GM23338 (cell line): ENCODE data around the gene AQP5. TPM values are rescaled to one million over a fixed set of nuclear protein-coding genes. Genes with fewer than 3 reads are reported as not detected.

ENCODE experiments used
- ATAC-seq: fragments of 200-7000 bp; cut with Tn5 transposase; 3 replicates; pipeline ENCODE4 v1.9.1; 2020
- DNase-seq: peaks from one replicate; pipeline ENCODE4 v3.0.0-alpha.2; 2015; ENCODE audit warnings: low spot score
- H2AFZ ChIP-seq: fragments of 200-600 bp; sonication (generic); 2 replicates; pipeline ENCODE4 v1.8.0; 2016; ENCODE audit warnings: antibody characterized with exemption, mild to moderate bottlenecking, moderate library complexity
- H3F3A ChIP-seq: fragments of 200-600 bp; sonication (generic); replicated peaks from 2 replicates; pipeline ENCODE4 v1.8.0; 2017; ENCODE audit warnings: antibody characterized with exemption, mixed run types, low read depth
- H3K27ac ChIP-seq: fragments of 200-600 bp; sonication (generic); 2 replicates; pipeline ENCODE4 v1.6.1; 2016; ENCODE audit warnings: low read depth
- H3K27me3 ChIP-seq: fragments of 200-600 bp; sonication (generic); 2 replicates; pipeline ENCODE4 v1.8.0; 2016; ENCODE audit warnings: mild to moderate bottlenecking, mixed run types, moderate library complexity; ENCODE audit not compliant: insufficient read depth
- H3K36me3 ChIP-seq: fragments of 200-600 bp; sonication (generic); 2 replicates; pipeline ENCODE4 v1.8.0; 2016; ENCODE audit warnings: mild to moderate bottlenecking; ENCODE audit not compliant: insufficient read depth
- H3K4me1 ChIP-seq: fragments of 200-600 bp; sonication (generic); 2 replicates; pipeline ENCODE4 v1.8.0; 2016; ENCODE audit warnings: mild to moderate bottlenecking, moderate library complexity; ENCODE audit not compliant: insufficient read depth
- H3K4me2 ChIP-seq: fragments of 200-600 bp; sonication (generic); 2 replicates; pipeline ENCODE4 v1.7.1; 2017; ENCODE audit warnings: mixed run types
- H3K4me3 ChIP-seq: fragments of 200-600 bp; sonication (generic); 2 replicates; pipeline ENCODE4 v1.6.1; 2016; ENCODE audit warnings: mixed run types
- H3K79me2 ChIP-seq: fragments of 200-600 bp; sonication (generic); replicated peaks from 2 replicates; pipeline ENCODE4 v1.8.0; 2017; ENCODE audit warnings: mild to moderate bottlenecking; ENCODE audit not compliant: insufficient read depth
- H3K9me2 ChIP-seq: fragments of 200-600 bp; sonication (generic); 2 replicates; pipeline ENCODE4 v1.8.0; 2017; ENCODE audit not compliant: insufficient read depth
- H4K20me1 ChIP-seq: fragments of 200-600 bp; sonication (generic); replicated peaks from 2 replicates; pipeline ENCODE4 v1.8.0; 2017; ENCODE audit warnings: mild to moderate bottlenecking; ENCODE audit not compliant: insufficient read depth
- H3K27ac Mint-ChIP-seq: 2 replicates; pipeline ENCODE4 v1.8.0; 2020; ENCODE audit warnings: inconsistent platforms, mild to moderate bottlenecking, moderate library complexity, mixed read lengths
- H3K27me3 Mint-ChIP-seq: 3 replicates; pipeline ENCODE4 v1.8.0; 2022; ENCODE audit warnings: low read depth, mild to moderate bottlenecking, moderate library complexity, mixed read lengths, inconsistent platforms; ENCODE audit not compliant: insufficient read depth, poor library complexity
- H3K36me3 Mint-ChIP-seq: 3 replicates; pipeline ENCODE4 v1.8.0; 2021; ENCODE audit warnings: low read depth, mild to moderate bottlenecking, inconsistent platforms, moderate library complexity, mixed read lengths
- H3K4me1 Mint-ChIP-seq: 3 replicates; pipeline ENCODE4 v1.8.0; 2020; ENCODE audit warnings: mild to moderate bottlenecking, inconsistent platforms, mixed read lengths
- H3K4me3 Mint-ChIP-seq: 3 replicates; pipeline ENCODE4 v1.8.0; 2021; ENCODE audit warnings: moderate library complexity, mild to moderate bottlenecking, inconsistent platforms, mixed read lengths
- H3K9me3 Mint-ChIP-seq: 3 replicates; pipeline ENCODE4 v1.8.0; 2020; ENCODE audit warnings: moderate library complexity, mild to moderate bottlenecking, inconsistent platforms, mixed read lengths
- CREB1 ChIP-seq: fragments of 250-450 bp; sonication (Bioruptor Pico); IDR thresholded peaks from 2 replicates; pipeline ENCODE4 v1.5.0; 2020; ENCODE audit warnings: low read depth, mild to moderate bottlenecking, moderate library complexity
- CTCF ChIP-seq, 2 experiments: fragments of 200-600 bp in 1 of 2; sonication (generic) in 1 of 2; conservative IDR thresholded peaks; 2 replicates each; pipeline versions ENCODE4 v1.5.1 to v1.6.1; 2016 to 2017; ENCODE audit warnings: antibody characterized with exemption in 2 of 2, low read depth in 2 of 2, mild to moderate bottlenecking in 2 of 2, moderate library complexity in 1 of 2
- ETS1 ChIP-seq: IDR thresholded peaks from 2 replicates; pipeline ENCODE4 v1.6.1; 2016; ENCODE audit warnings: antibody characterized with exemption
- JUNB ChIP-seq: IDR thresholded peaks from one replicate; pipeline ENCODE4 v1.6.1; 2016; ENCODE audit warnings: antibody characterized with exemption; ENCODE audit not compliant: unreplicated experiment
- POLR2AphosphoS5 ChIP-seq: IDR thresholded peaks from 2 replicates; pipeline ENCODE4 v1.6.1; 2016; ENCODE audit warnings: antibody characterized with exemption, low read depth
- REST ChIP-seq: IDR thresholded peaks from one replicate; pipeline ENCODE4 v1.6.1; 2018; ENCODE audit warnings: antibody characterized with exemption; ENCODE audit not compliant: unreplicated experiment
- STAT1 ChIP-seq: IDR thresholded peaks from one replicate; pipeline ENCODE4 v1.6.1; 2016; ENCODE audit warnings: antibody characterized with exemption; ENCODE audit not compliant: unreplicated experiment
- ZNF331 ChIP-seq: fragments of 250-450 bp; sonication (Bioruptor Pico); IDR thresholded peaks from 2 replicates; pipeline ENCODE4 v1.5.0; 2020; ENCODE audit warnings: low read depth, mild to moderate bottlenecking, moderate library complexity
- polyA plus RNA-seq: library from polyadenylated mRNA; unstranded; fragments of >200 nt; fragmentation: Nextera tagmentation; extraction: Ambion mirVana; gene quantifications from 2 replicates; pipeline ENCODE4 v1.2.1, GENCODE V29; 2016
- total RNA-seq: library from RNA; depleted of rRNA; stranded (reverse); fragments of >200 nt; shearing (Covaris generic); gene quantifications from 2 replicates; pipeline ENCODE4 v1.2.3, GENCODE V29; 2014

AQP5 gene
- total and polyA plus RNA-seq, 2 experiments from 2014 or later = 1.3 to 2.2 TPM

- TF ChIP-seq CREB1 (CRISPR knock-in tag) = peak; percentile 22; the same call in 1 of the 2 replicates
- TF ChIP-seq ETS1 = no peak
- TF ChIP-seq ZNF331 (CRISPR knock-in tag) = no peak
- TF ChIP-seq POLR2AphosphoS5 = no peak
- peak; percentile 78 to 98 for TF ChIP-seq CTCF (conservative IDR thresholded peaks at IDR 0.05; ENCODE audit: low read depth in 2 of 2)
- TF ChIP-seq STAT1 = no peak
- no peak for TF ChIP-seq REST
- TF ChIP-seq JUNB = no peak
- H3K27me3 Mint-ChIP-seq = peaks cover 19% of the 10 kb centered on the region
- ATAC-seq = peak; percentile 80
- Histone ChIP-seq H3K27ac (no peak overlapping the region), H3K27me3 (peaks cover 29% of the 10 kb centered on the region), H3K36me3 (no peaks in the 10 kb centered on the region), H3K4me3 (peak overlapping the region; percentile 64), H3F3A (no peaks in the 10 kb centered on the region), H3K9me2 (no peaks in the 10 kb centered on the region), H3K4me1 (no peaks in the 10 kb centered on the region), H3K4me2 (peak overlapping the region; percentile 92), H4K20me1 (no peaks in the 10 kb centered on the region), H3K79me2 (no peaks in the 10 kb centered on the region), H2AFZ (peak overlapping the region; percentile 100)
- peak overlapping the region; percentile 54 for H3K4me3 Mint-ChIP-seq
- H3K9me3 Mint-ChIP-seq = no peaks in the 10 kb centered on the region
- peaks cover 8% of the 10 kb centered on the region for H3K4me1 Mint-ChIP-seq
- DNase-seq = peak; percentile 87
- no peaks in the 10 kb centered on the region; the same call in 2 of the 3 replicates for H3K36me3 Mint-ChIP-seq
- H3K27ac Mint-ChIP-seq = no peak overlapping the region
Measured at GRCh38 chr12:49967042-49967776, 5.5 kb downstream of the AQP5 start.
